Hepatocyte (in vitro differentiated cells): Measurements from ENCODE around the gene SIGLECL1. TPM values are rescaled to one million over a fixed set of nuclear protein-coding genes. Genes with fewer than 3 reads are reported as not detected.

Experiments used
- DNase-seq: peaks from one replicate; pipeline ENCODE4 v3.0.0-alpha.2; 2016; ENCODE audit warnings: low spot score
- H2AFZ ChIP-seq: fragments of 200-600 bp; sonication (generic); 2 replicates; pipeline ENCODE4 v1.6.0; 2016; ENCODE audit warnings: antibody characterized with exemption, mild to moderate bottlenecking
- H3K27ac ChIP-seq: fragments of 200-600 bp; sonication (generic); 2 replicates; pipeline ENCODE4 v1.5.1; 2016; ENCODE audit warnings: mild to moderate bottlenecking
- H3K27me3 ChIP-seq: fragments of 200-600 bp; sonication (generic); 2 replicates; pipeline ENCODE4 v1.6.1; 2016
- H3K36me3 ChIP-seq: fragments of 200-600 bp; sonication (generic); replicated peaks from 2 replicates; pipeline ENCODE4 v1.5.1; 2016; ENCODE audit warnings: low read depth; ENCODE audit not compliant: insufficient read depth
- H3K4me1 ChIP-seq: fragments of 200-600 bp; sonication (generic); 2 replicates; pipeline ENCODE4 v1.5.1; 2016; ENCODE audit warnings: mild to moderate bottlenecking, moderate library complexity; ENCODE audit not compliant: insufficient read depth
- H3K4me2 ChIP-seq: fragments of 200-600 bp; sonication (generic); 2 replicates; pipeline ENCODE4 v1.6.0; 2016
- H3K4me3 ChIP-seq: fragments of 200-600 bp; sonication (generic); 2 replicates; pipeline ENCODE4 v1.5.1; 2016; ENCODE audit warnings: mild to moderate bottlenecking
- H3K79me2 ChIP-seq: fragments of 200-600 bp; sonication (generic); 2 replicates; pipeline ENCODE4 v1.6.0; 2017; ENCODE audit warnings: mild to moderate bottlenecking
- H3K9me2 ChIP-seq: fragments of 200-600 bp; sonication (generic); replicated peaks from 2 replicates; pipeline ENCODE4 v1.6.0; 2017; ENCODE audit warnings: mild to moderate bottlenecking; ENCODE audit not compliant: insufficient read depth
- H3K9me3 ChIP-seq: fragments of 200-600 bp; sonication (generic); 2 replicates; pipeline ENCODE4 v1.5.1; 2016; ENCODE audit warnings: low read depth, mild to moderate bottlenecking
- H4K20me1 ChIP-seq: fragments of 200-600 bp; sonication (generic); 2 replicates; pipeline ENCODE4 v1.6.0; 2016; ENCODE audit warnings: mild to moderate bottlenecking; ENCODE audit not compliant: insufficient read depth, poor library complexity, severe bottlenecking
- EZH2 ChIP-seq: fragments of 200-600 bp; sonication (generic); IDR thresholded peaks from 2 replicates; pipeline ENCODE4 v1.6.1; 2016; ENCODE audit warnings: antibody characterized with exemption, mild to moderate bottlenecking, borderline replicate concordance
- EZH2phosphoT487 ChIP-seq: fragments of 200-600 bp; sonication (generic); IDR thresholded peaks from one replicate; pipeline ENCODE4 v1.6.1; 2018; ENCODE audit warnings: antibody characterized with exemption, mild to moderate bottlenecking, low read depth, moderate library complexity; ENCODE audit not compliant: unreplicated experiment, severe bottlenecking
- WGBS: methylation state at CpG from one replicate; pipeline ENCODE4 v1.1.6; 2016; ENCODE audit warnings: low lambda C conversion rate; ENCODE audit errors: missing lambda C conversion rate; 5-methylcytosine and 5-hydroxymethylcytosine counted together
- polyA plus RNA-seq: library from polyadenylated mRNA; unstranded; fragments of >200 nt; fragmentation: Nextera tagmentation; extraction: Ambion mirVana; gene quantifications from 2 replicates; pipeline ENCODE4 v1.2.1, GENCODE V29; 2016
- total RNA-seq: library from RNA; depleted of rRNA; stranded (reverse); fragments of >200 nt; gene quantifications from 2 replicates; pipeline ENCODE4 v1.2.3, GENCODE V29; 2014
- TF ChIP-seq, protein P1 (sequence below): fragments of 200-600 bp; sonication (generic); IDR thresholded peaks from 2 replicates; pipeline ENCODE4 v1.5.1; 2016; ENCODE audit warnings: antibody characterized with exemption, mild to moderate bottlenecking; ENCODE audit not compliant: poor library complexity

Gene SIGLECL1
- total and polyA plus RNA-seq, 2 experiments from 2014 or later: not detected

DNA sequence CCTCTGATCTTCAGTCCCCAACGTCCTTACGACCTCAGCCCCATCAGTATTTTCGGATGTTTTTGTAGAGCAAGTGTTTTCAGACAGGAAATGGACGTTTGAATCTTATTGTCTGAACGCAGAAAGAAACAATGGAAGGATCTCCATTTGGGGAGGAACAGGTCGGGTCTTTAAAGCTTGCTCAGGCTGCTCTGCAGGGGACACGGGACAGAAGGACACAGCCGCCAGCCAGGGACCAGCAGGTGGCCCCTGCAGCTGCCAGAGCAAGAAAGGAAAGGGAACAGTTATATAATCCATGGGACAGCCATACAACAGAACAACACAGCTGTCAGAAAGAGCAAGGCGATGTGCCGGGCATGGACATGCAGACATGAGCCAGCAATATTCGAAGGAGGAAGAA lies 42.1 kb downstream of the SIGLECL1 start:
- Histone ChIP-seq H4K20me1 (no peaks in the 10 kb centered on the region), H3K27ac (no peak overlapping the region), H3K79me2 (no peaks in the 10 kb centered on the region), H3K4me2 (no peak overlapping the region), H3K4me3 (no peak overlapping the region), H3K27me3 (peaks cover 5% of the 10 kb centered on the region), H3K9me3 (no peaks in the 10 kb centered on the region), H3K9me2 (no peaks in the 10 kb centered on the region), H3K36me3 (no peaks in the 10 kb centered on the region), H2AFZ (no peak overlapping the region), H3K4me1 (no peaks in the 10 kb centered on the region)
- no peak for TF ChIP-seq EZH2
- no peak for TF ChIP-seq EZH2phosphoT487
- TF ChIP-seq, protein P1, sequence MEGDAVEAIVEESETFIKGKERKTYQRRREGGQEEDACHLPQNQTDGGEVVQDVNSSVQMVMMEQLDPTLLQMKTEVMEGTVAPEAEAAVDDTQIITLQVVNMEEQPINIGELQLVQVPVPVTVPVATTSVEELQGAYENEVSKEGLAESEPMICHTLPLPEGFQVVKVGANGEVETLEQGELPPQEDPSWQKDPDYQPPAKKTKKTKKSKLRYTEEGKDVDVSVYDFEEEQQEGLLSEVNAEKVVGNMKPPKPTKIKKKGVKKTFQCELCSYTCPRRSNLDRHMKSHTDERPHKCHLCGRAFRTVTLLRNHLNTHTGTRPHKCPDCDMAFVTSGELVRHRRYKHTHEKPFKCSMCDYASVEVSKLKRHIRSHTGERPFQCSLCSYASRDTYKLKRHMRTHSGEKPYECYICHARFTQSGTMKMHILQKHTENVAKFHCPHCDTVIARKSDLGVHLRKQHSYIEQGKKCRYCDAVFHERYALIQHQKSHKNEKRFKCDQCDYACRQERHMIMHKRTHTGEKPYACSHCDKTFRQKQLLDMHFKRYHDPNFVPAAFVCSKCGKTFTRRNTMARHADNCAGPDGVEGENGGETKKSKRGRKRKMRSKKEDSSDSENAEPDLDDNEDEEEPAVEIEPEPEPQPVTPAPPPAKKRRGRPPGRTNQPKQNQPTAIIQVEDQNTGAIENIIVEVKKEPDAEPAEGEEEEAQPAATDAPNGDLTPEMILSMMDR: no peak
- no peak for DNase-seq
- WGBS: 39% methylated on average over 11 of the region's 11 CpGs

DNA sequence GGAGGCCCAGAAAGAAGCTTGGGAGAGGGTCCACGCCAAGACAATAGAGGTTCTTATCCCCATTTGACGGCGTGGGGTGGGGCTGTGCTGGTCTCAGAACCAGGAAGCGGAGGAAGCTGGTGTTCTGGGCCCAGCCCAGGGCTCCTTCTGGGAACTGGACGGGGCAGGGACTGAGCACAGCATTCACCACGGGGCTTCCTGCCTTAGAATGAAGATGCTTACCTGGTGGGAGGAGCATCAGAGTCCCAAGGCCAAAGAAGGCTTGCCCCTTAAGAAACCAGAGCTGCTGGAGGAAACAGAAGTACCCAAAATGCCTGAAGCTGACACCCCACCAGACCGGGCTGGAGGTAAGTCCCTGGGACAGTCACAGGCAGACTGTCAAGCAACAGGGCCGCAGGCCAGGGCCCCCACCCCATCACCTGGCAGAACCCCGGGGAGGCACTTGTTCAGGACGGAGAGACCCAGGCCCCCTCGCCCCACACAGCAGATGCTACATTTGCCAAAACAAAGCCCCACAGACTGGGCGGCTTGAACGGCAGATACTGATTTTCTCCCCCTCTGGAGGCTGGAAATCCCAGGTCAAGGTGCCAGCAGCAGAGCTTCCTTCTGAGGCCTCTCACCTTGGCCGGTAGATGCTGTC lies 42.8 kb downstream of the SIGLECL1 start:
- Histone ChIP-seq H3K4me3 (no peak overlapping the region), H3K79me2 (no peaks in the 10 kb centered on the region), H3K9me2 (no peaks in the 10 kb centered on the region), H4K20me1 (no peaks in the 10 kb centered on the region), H3K27ac (no peak overlapping the region), H2AFZ (no peak overlapping the region), H3K4me2 (no peak overlapping the region), H3K36me3 (no peaks in the 10 kb centered on the region), H3K9me3 (no peaks in the 10 kb centered on the region), H3K4me1 (no peaks in the 10 kb centered on the region), H3K27me3 (peaks cover 5% of the 10 kb centered on the region)
- TF ChIP-seq EZH2phosphoT487: no peak
- no peak for TF ChIP-seq EZH2
- TF ChIP-seq, protein P1: no peak
- WGBS: 70% methylated on average over 13 of the region's 14 CpGs
- DNase-seq: no peak

DNA sequence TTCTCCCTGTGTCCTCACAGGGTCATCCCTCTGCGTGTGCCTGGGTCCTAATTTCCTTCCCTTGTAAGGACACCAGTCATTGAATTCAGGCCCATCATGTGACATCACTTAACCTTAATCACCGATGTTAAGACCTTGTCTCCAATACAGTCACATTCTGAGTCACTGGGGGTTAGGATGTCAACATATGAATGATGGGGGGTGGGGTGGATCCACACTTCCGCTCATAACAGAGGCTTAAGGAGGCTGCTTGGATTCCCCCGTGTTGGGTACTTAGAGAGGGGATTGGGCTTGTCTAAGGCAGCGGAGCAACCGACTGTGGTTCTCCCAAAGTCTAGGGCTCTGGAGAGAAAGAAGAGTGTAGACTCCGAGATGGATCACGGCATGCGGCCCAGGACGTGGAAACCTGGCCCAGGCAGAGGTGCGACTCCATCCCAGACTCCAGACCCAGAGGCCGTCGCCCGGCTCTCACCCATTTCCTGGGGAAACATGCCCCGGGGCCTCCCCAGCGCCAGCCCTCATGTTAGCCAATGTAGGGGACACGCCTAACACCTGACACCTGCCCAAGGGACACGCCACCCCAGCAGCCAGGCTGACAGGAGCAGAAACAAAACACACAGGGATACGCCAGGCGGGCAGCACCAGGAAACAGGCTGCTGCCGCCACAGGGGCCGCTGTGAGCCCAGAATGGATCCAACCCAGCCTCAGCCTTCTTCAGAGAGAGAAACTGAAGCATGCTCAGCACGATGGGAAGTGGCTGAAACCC lies 43.5 kb downstream of the SIGLECL1 start:
- Histone ChIP-seq H3K36me3 (no peaks in the 10 kb centered on the region), H4K20me1 (no peaks in the 10 kb centered on the region), H3K9me3 (no peaks in the 10 kb centered on the region), H3K9me2 (no peaks in the 10 kb centered on the region), H3K27ac (no peak overlapping the region), H3K4me3 (no peak overlapping the region), H3K27me3 (peaks cover 5% of the 10 kb centered on the region), H3K79me2 (no peaks in the 10 kb centered on the region), H2AFZ (no peak overlapping the region), H3K4me1 (no peaks in the 10 kb centered on the region), H3K4me2 (no peak overlapping the region)
- DNase-seq: no peak
- WGBS: 75% methylated on average over 23 of the region's 23 CpGs
- TF ChIP-seq EZH2phosphoT487: no peak
- TF ChIP-seq, protein P1: no peak
- no peak for TF ChIP-seq EZH2
